HCT116 (cell line): ENCODE data around the gene CUBN. TPM values are rescaled to one million over a fixed set of nuclear protein-coding genes. Genes with fewer than 3 reads are reported as not detected.

ENCODE experiments used
- ATAC-seq: fragments of 200-7000 bp; cut with Tn5 transposase; 2 replicates; pipeline ENCODE4 v1.9.1; 2020; ENCODE audit warnings: mild to moderate bottlenecking, moderate library complexity
- BruUV-seq: library from RNA; stranded (reverse); fragments of 400-500 nt; replicated peaks from 2 replicates; lab custom pipeline; 2021; lab: Mats Ljungman, UMichigan
- CTCF ChIA-PET: fragments of 300-600 bp; sonication (Branson Sonifier 250); formaldehyde crosslinking; loops from one replicate; lab custom pipeline; 2021; ENCODE audit warnings: antibody characterized with exemption; lab: Charles Lee
- POLR2A ChIA-PET: fragments of 300-600, 350-600 bp; sonication (Branson Sonifier 250); formaldehyde crosslinking; loops from one replicate; lab custom pipeline; 2021; ENCODE audit warnings: antibody characterized with exemption; lab: Charles Lee
- RAD21 ChIA-PET, 2 experiments: fragments of 300-600 bp; sonication (Branson Sonifier 250); formaldehyde crosslinking; loops; one replicate each; lab custom pipeline; 2023; ENCODE audit warnings: low total read pairs in 2 of 2; ENCODE audit not compliant: uncharacterized antibody in 2 of 2, unreplicated experiment in 2 of 2, low non-redundant PET in 1 of 2; lab: Charles Lee
- DNase-seq: peaks from one replicate; pipeline ENCODE4 v3.0.0-alpha.2; 2010; ENCODE audit warnings: low read depth, low spot score
- H2AFZ ChIP-seq: fragments of 200-600 bp; shearing (Covaris generic), sonication (generic); 2 replicates; pipeline ENCODE4 v1.6.1; 2017; ENCODE audit warnings: low read depth, mixed run types, mixed read lengths, antibody characterized with exemption, low read length; ENCODE audit not compliant: poor library complexity, severe bottlenecking
- H3K27ac ChIP-seq: 2 replicates; pipeline ENCODE4 v1.5.1; 2012; ENCODE audit warnings: low read depth, low read length
- H3K27me3 ChIP-seq: fragments of 200-600 bp; sonication (generic); 2 replicates; pipeline ENCODE4 v1.6.1; 2016; ENCODE audit warnings: mixed run types, low read length, mixed read lengths; ENCODE audit not compliant: insufficient read depth
- H3K36me3 ChIP-seq, 2 experiments: fragments of 200-500 bp in 1 of 2; fragments of 200-600 bp in 1 of 2; sonication (Bioruptor generic) in 1 of 2; sonication (generic) in 1 of 2; 2 replicates each; pipeline versions ENCODE4 v1.5.1 to v1.6.1; 2014 to 2016; ENCODE audit warnings: low read length in 2 of 2, inconsistent platforms in 1 of 2, mixed read lengths in 1 of 2, mixed run types in 1 of 2; ENCODE audit not compliant: insufficient read depth in 2 of 2, control insufficient read depth in 1 of 2
- H3K4me1 ChIP-seq, 2 experiments: fragments of 200-600 bp in 1 of 2; sonication (generic) in 1 of 2; 2 replicates each; pipeline versions ENCODE4 v1.5.1 to v1.6.1; 2012 to 2017; ENCODE audit warnings: low read length in 2 of 2, inconsistent platforms in 1 of 2, mild to moderate bottlenecking in 1 of 2, mixed read lengths in 1 of 2, mixed run types in 1 of 2, moderate library complexity in 1 of 2; ENCODE audit not compliant: insufficient read depth in 2 of 2, control insufficient read depth in 1 of 2
- H3K4me2 ChIP-seq: fragments of 200-600 bp; sonication (generic); 2 replicates; pipeline ENCODE4 v1.6.1; 2017; ENCODE audit warnings: mixed run types, low read length, mixed read lengths
- H3K4me3 ChIP-seq, 2 experiments: fragments of 200-600 bp in 1 of 2; sonication (generic) in 1 of 2; replicated peaks in 1 of 2; 2 replicates each; pipeline ENCODE4 v1.5.1; 2011 to 2016; ENCODE audit warnings: low read length in 2 of 2, control low read depth in 1 of 2, low read depth in 1 of 2, mild to moderate bottlenecking in 1 of 2, mixed read lengths in 1 of 2, mixed run types in 1 of 2
- H3K79me2 ChIP-seq: fragments of 200-600 bp; sonication (generic); 2 replicates; pipeline ENCODE4 v1.6.1; 2017; ENCODE audit warnings: mild to moderate bottlenecking, mixed run types, low read length, moderate library complexity, mixed read lengths; ENCODE audit not compliant: insufficient read depth
- H3K9ac ChIP-seq: fragments of 200-600 bp; sonication (generic); 2 replicates; pipeline ENCODE4 v1.6.1; 2016; ENCODE audit warnings: low read length, mixed read lengths
- H3K9me2 ChIP-seq: fragments of 200-600 bp; sonication (generic), shearing (Covaris generic); 2 replicates; pipeline ENCODE4 v1.6.1; 2017; ENCODE audit warnings: mixed run types, mild to moderate bottlenecking, moderate library complexity; ENCODE audit not compliant: insufficient read depth
- H3K9me3 ChIP-seq, 2 experiments: fragments of 200-500 bp in 1 of 2; fragments of 200-600 bp in 1 of 2; sonication (Bioruptor generic) in 1 of 2; sonication (generic) in 1 of 2; 2 replicates each; pipeline ENCODE4 v1.6.1; 2014 to 2017; ENCODE audit warnings: low read length in 2 of 2, mixed read lengths in 2 of 2, inconsistent platforms in 1 of 2, low read depth in 1 of 2, mild to moderate bottlenecking in 1 of 2, mixed run types in 1 of 2, moderate library complexity in 1 of 2; ENCODE audit not compliant: control insufficient read depth in 1 of 2, insufficient read depth in 1 of 2
- H4K20me1 ChIP-seq: fragments of 200-600 bp; sonication (generic), shearing (Covaris generic); 2 replicates; pipeline ENCODE4 v1.6.1; 2017; ENCODE audit warnings: mixed run types, mild to moderate bottlenecking, moderate library complexity; ENCODE audit not compliant: insufficient read depth
- CBX3 ChIP-seq: IDR thresholded peaks from 2 replicates; pipeline ENCODE4 v1.6.1; 2012; ENCODE audit warnings: low read depth
- CEBPB ChIP-seq: IDR thresholded peaks from 2 replicates; pipeline ENCODE4 v1.6.1; 2012; ENCODE audit warnings: low read depth
- EGR1 ChIP-seq: IDR thresholded peaks from 2 replicates; pipeline ENCODE4 v1.6.1; 2012; ENCODE audit warnings: low read depth
- ELF1 ChIP-seq: IDR thresholded peaks from 2 replicates; pipeline ENCODE4 v1.6.1; 2012; ENCODE audit warnings: low read depth, borderline replicate concordance
- FOSL1 ChIP-seq: IDR thresholded peaks from 2 replicates; pipeline ENCODE4 v1.6.1; 2012; ENCODE audit warnings: low read depth
- JUND ChIP-seq: IDR thresholded peaks from 2 replicates; pipeline ENCODE4 v1.6.1; 2012
- SIN3A ChIP-seq: IDR thresholded peaks from 2 replicates; pipeline ENCODE4 v1.6.1; 2012; ENCODE audit warnings: low read depth
- ZNF274 ChIP-seq: fragments of 200-500 bp; sonication (Bioruptor generic); IDR thresholded peaks from 2 replicates; pipeline ENCODE4 v1.6.1; 2014; ENCODE audit warnings: mild to moderate bottlenecking, low read depth, low read length, inconsistent platforms
- intact Hi-C: fragments of 100-400 bp; cut with micrococcal nuclease; formaldehyde crosslinking; loops from 2 replicates; pipeline ENCODE4 v1.10.0; 2022
- total RNA-seq: library from RNA; stranded (reverse); gene quantifications from one replicate; pipeline ENCODE4 v1.2.1, GENCODE V29; 2021; ENCODE audit not compliant: unreplicated experiment
- TF ChIP-seq, protein P1 (sequence below): IDR thresholded peaks from 2 replicates; pipeline ENCODE4 v1.6.1; 2012

Gene CUBN
- total RNA-seq, 1 experiment from 2014 or later: 1.2 TPM

- H3K79me2 ChIP-seq: no peaks in the 10 kb centered on the region
- no peak overlapping the region for H3K27ac ChIP-seq
- peak; percentile 69 for ATAC-seq
- peaks cover 10 to 18% of the 10 kb centered on the region in 2 experiments for H3K4me1 ChIP-seq
- no peaks in the 10 kb centered on the region for H3K27me3 ChIP-seq
- H4K20me1 ChIP-seq: no peaks in the 10 kb centered on the region
- H3K4me3 ChIP-seq: no peak overlapping the region
- RAD21 ChIA-PET: no interaction called here
- peak overlapping the region; percentile 60; the same call in 1 of the 2 replicates for H3K4me2 ChIP-seq
- BruUV-seq: no TSS peak
- H3K36me3 ChIP-seq: no peaks in the 10 kb centered on the region
- H3K9ac ChIP-seq: no peak overlapping the region
- no peaks in the 10 kb centered on the region for H3K9me3 ChIP-seq
- H2AFZ ChIP-seq: peak overlapping the region; percentile 93
- intact Hi-C loops: no loop called here
- 0 out of 2 replicates have a peak, but pooled peaks cover 4% of the 10 kb centered on the region for H3K9me2 ChIP-seq
- POLR2A ChIA-PET: no interaction called here
- 0 out of 2 replicates have a peak, but pooled peaks have one; percentile 21 for TF ChIP-seq CBX3
- no peak for TF ChIP-seq SIN3A
- TF ChIP-seq, protein P1, sequence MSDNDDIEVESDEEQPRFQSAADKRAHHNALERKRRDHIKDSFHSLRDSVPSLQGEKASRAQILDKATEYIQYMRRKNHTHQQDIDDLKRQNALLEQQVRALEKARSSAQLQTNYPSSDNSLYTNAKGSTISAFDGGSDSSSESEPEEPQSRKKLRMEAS: peak; percentile 61
- peak; percentile 33; the same call in 1 of the 2 replicates for TF ChIP-seq JUND
- no peak for TF ChIP-seq ZNF274
- TF ChIP-seq FOSL1: 0 out of 2 replicates have a peak, but pooled peaks have one; percentile 23
- TF ChIP-seq, all 23 proteins: peak for 4
- DNase-seq: no peak
- CTCF ChIA-PET: no interaction called here
Observed at GRCh38 chr10:17101257-17101909, 28.2 kb downstream of the CUBN start.

- DNase-seq (no peak), ATAC-seq (peak; percentile 91)
- ChIA-PET CTCF (no interaction called here), POLR2A (no interaction called here), RAD21 (no interaction called here)
- no peaks in the 10 kb centered on the region for H4K20me1 ChIP-seq
- H3K4me3 ChIP-seq: peak overlapping the region in 1 of 2 experiments; percentile 30; a peak in 1 of 4 replicates
- H3K9me2 ChIP-seq: 0 out of 2 replicates have a peak, but pooled peaks cover 4% of the 10 kb centered on the region
- no peak overlapping the region for H3K27ac ChIP-seq
- H3K9me3 ChIP-seq: no peaks in the 10 kb centered on the region
- no peak overlapping the region for H3K9ac ChIP-seq
- intact Hi-C loops: no loop called here
- no TSS peak for BruUV-seq
- no peaks in the 10 kb centered on the region for H3K79me2 ChIP-seq
- no peaks in the 10 kb centered on the region for H3K27me3 ChIP-seq
- peak overlapping the region; percentile 60 for H3K4me2 ChIP-seq
- TF ChIP-seq ELF1: no peak
- peak; percentile 15; the same call in 1 of the 2 replicates for TF ChIP-seq JUND
- TF ChIP-seq CEBPB: no peak
- TF ChIP-seq EGR1: peak; percentile 89
- H2AFZ ChIP-seq: peak overlapping the region; percentile 93
- no peaks in the 10 kb centered on the region for H3K36me3 ChIP-seq
- H3K4me1 ChIP-seq: peaks cover 10 to 18% of the 10 kb centered on the region in 2 experiments
Observed at GRCh38 chr10:17100586-17100985, 29.0 kb downstream of the CUBN start.
